Esophagus mucosa (tissue), 1 donor: ENCODE data around the gene ECT2. TPM values are rescaled to one million over a fixed set of nuclear protein-coding genes. Genes with fewer than 3 reads are reported as not detected.
"Not testable (repeated sequence)": the region's sequence is repeated elsewhere in the genome, so short reads cannot be mapped to it uniquely, and the experiment has no call there.

Experiments used
- ATAC-seq: fragments of 200-7000 bp; cut with Tn5 transposase; one replicate; pipeline ENCODE4 v1.9.1; 2020
- total RNA-seq: library from RNA; stranded (reverse); gene quantifications from one replicate; pipeline ENCODE4 v1.2.4, GENCODE V29; 2023
- donor health status: DM: yes; HTN: yes; CAD: no.

Gene ECT2
- 22.4 TPM for total RNA-seq

GRCh38 chr3:172750368-172751174 is at the start of gene ECT2:
TSS of gene ECT2 (plus strand) at chr3:172750726. CDS start at chr3:172754531, 3,805 bp downstream.
- peak; percentile 100 for ATAC-seq

GRCh38 chr3:172700936-172701455 is 49.5 kb upstream of the ECT2 start:
- no peak for ATAC-seq

- no peak for ATAC-seq
Observed at GRCh38 chr3:172701751-172702150, 48.8 kb upstream of the ECT2 start.

GRCh38 chr3:172702256-172702655 is 48.3 kb upstream of the ECT2 start:
- no peak for ATAC-seq

- not testable (repeated sequence) for ATAC-seq
Observed at GRCh38 chr3:172702731-172703130, 47.8 kb upstream of the ECT2 start.

GRCh38 chr3:172704001-172704400 is 46.5 kb upstream of the ECT2 start:
- ATAC-seq, result no peak

GRCh38 chr3:172705170-172705569 is 45.4 kb upstream of the ECT2 start:
- ATAC-seq, result no peak

- ATAC-seq, result no peak
Observed at GRCh38 chr3:172707030-172707429, 43.5 kb upstream of the ECT2 start.

GRCh38 chr3:172707967-172708366 is 42.6 kb upstream of the ECT2 start:
- ATAC-seq, result no peak

- ATAC-seq, result no peak
Observed at GRCh38 chr3:172708921-172709773, 41.4 kb upstream of the ECT2 start.

- peak; percentile 42 for ATAC-seq
Observed at GRCh38 chr3:172709774-172710663, 40.5 kb upstream of the ECT2 start.

- ATAC-seq, result peak; percentile 99
Observed at GRCh38 chr3:172710664-172711453, 39.7 kb upstream of the ECT2 start, which contains the start of gene NCEH1. TSS of gene NCEH1 (minus strand) at chr3:172711067. CDS start at chr3:172710984, 83 bp downstream.

- peak; percentile 8 for ATAC-seq
Observed at GRCh38 chr3:172711454-172711795, 39.1 kb upstream of the ECT2 start.

- no peak for ATAC-seq
Observed at GRCh38 chr3:172713316-172713715, 37.2 kb upstream of the ECT2 start.

GRCh38 chr3:172716476-172716875 is 34.0 kb upstream of the ECT2 start:
- no peak for ATAC-seq

- ATAC-seq, result peak; percentile 41
Observed at GRCh38 chr3:172717493-172718088, 32.9 kb upstream of the ECT2 start.

GRCh38 chr3:172722536-172723040 is 27.9 kb upstream of the ECT2 start:
- not testable (repeated sequence) for ATAC-seq

GRCh38 chr3:172726380-172726779 is 24.1 kb upstream of the ECT2 start:
- ATAC-seq, result no peak

GRCh38 chr3:172735014-172735413 is 15.5 kb upstream of the ECT2 start:
- ATAC-seq, result no peak

- ATAC-seq, result no peak
Observed at GRCh38 chr3:172739462-172739861, 11.1 kb upstream of the ECT2 start.

- ATAC-seq, result no peak
Observed at GRCh38 chr3:172746475-172746874, 4.1 kb upstream of the ECT2 start.
